IMR-90 (cell line): Measurements from ENCODE around the gene DUSP8. TPM values are rescaled to one million over a fixed set of nuclear protein-coding genes. Genes with fewer than 3 reads are reported as not detected.
"Not testable (repeated sequence)": the region's sequence is repeated elsewhere in the genome, so short reads cannot be mapped to it uniquely, and the experiment has no call there.

Experiments
- ATAC-seq: fragments of 200-7000 bp; cut with Tn5 transposase; 2 replicates; pipeline ENCODE4 v1.9.1; 2020; ENCODE audit warnings: low read depth, mild to moderate bottlenecking, moderate library complexity
- BruUV-seq: library from RNA; stranded (reverse); fragments of 400-500 nt; replicated peaks from 2 replicates; lab custom pipeline; 2021; lab: Mats Ljungman, UMichigan
- CTCF ChIA-PET: fragments of 300-600 bp; formaldehyde crosslinking; extraction: SDS; loops from one replicate; lab custom pipeline; 2021; ENCODE audit warnings: antibody characterized with exemption; lab: Yijun Ruan, JAX
- POLR2A ChIA-PET: fragments of 300-600 bp; sonication (Branson Sonifier 250); formaldehyde crosslinking; loops from one replicate; lab custom pipeline; 2022; ENCODE audit warnings: antibody characterized with exemption; ENCODE audit not compliant: unreplicated experiment; lab: Charles Lee
- DNase-seq: peaks from one replicate; pipeline ENCODE4 v3.0.0; 2013
- H2AFZ ChIP-seq: replicated peaks from 2 replicates; pipeline ENCODE3; 2013; ENCODE audit warnings: low read length, mild to moderate bottlenecking; ENCODE audit not compliant: poor library complexity
- H2AK5ac ChIP-seq: 2 replicates; pipeline ENCODE4 v1.6.1; 2013; ENCODE audit warnings: low read depth, low read length, inconsistent platforms
- H2AK9ac ChIP-seq: replicated peaks from 2 replicates; pipeline ENCODE3; 2013; ENCODE audit warnings: mild to moderate bottlenecking, low read depth, low read length, moderate library complexity; ENCODE audit not compliant: poor library complexity
- H2BK120ac ChIP-seq: 2 replicates; pipeline ENCODE4 v1.6.1; 2013; ENCODE audit warnings: low read depth, low read length, inconsistent platforms
- H2BK15ac ChIP-seq: 3 replicates; pipeline ENCODE4 v1.6.1; 2013; ENCODE audit warnings: low read depth, low read length, inconsistent platforms
- H2BK20ac ChIP-seq: 2 replicates; pipeline ENCODE4 v1.6.1; 2013; ENCODE audit warnings: low read depth, mild to moderate bottlenecking, inconsistent platforms, low read length, moderate library complexity
- H2BK5ac ChIP-seq: 2 replicates; pipeline ENCODE4 v1.6.1; 2013; ENCODE audit warnings: mild to moderate bottlenecking, low read depth, low read length, inconsistent platforms; ENCODE audit not compliant: poor library complexity, severe bottlenecking
- H3K14ac ChIP-seq: replicated peaks from 2 replicates; pipeline ENCODE4 v1.6.1; 2013; ENCODE audit warnings: low read depth, low read length, inconsistent platforms
- H3K18ac ChIP-seq: 2 replicates; pipeline ENCODE4 v1.6.1; 2013; ENCODE audit warnings: low read depth, low read length, control low read depth
- H3K23ac ChIP-seq: 2 replicates; pipeline ENCODE4 v1.6.1; 2013; ENCODE audit warnings: low read depth, low read length, inconsistent platforms
- H3K27ac ChIP-seq: 2 replicates; pipeline ENCODE4 v1.5.1; 2013; ENCODE audit warnings: mild to moderate bottlenecking, control low read depth, low read length; ENCODE audit not compliant: insufficient read depth
- H3K27me3 ChIP-seq: 2 replicates; pipeline ENCODE4 v1.6.1; 2013; ENCODE audit warnings: low read length; ENCODE audit not compliant: control insufficient read depth, insufficient read depth
- H3K36me3 ChIP-seq: 2 replicates; pipeline ENCODE4 v1.6.1; 2013; ENCODE audit warnings: low read length, mixed read lengths; ENCODE audit not compliant: control insufficient read depth, insufficient read depth
- H3K4ac ChIP-seq: 2 replicates; pipeline ENCODE4 v1.6.1; 2013; ENCODE audit warnings: low read depth, low read length, inconsistent platforms
- H3K4me1 ChIP-seq: 2 replicates; pipeline ENCODE4 v1.6.1; 2013; ENCODE audit warnings: low read length, mixed read lengths; ENCODE audit not compliant: control insufficient read depth, insufficient read depth
- H3K4me2 ChIP-seq: 2 replicates; pipeline ENCODE4 v1.6.1; 2013; ENCODE audit warnings: low read depth, mild to moderate bottlenecking, control low read depth, low read length, moderate library complexity
- H3K4me3 ChIP-seq: 2 replicates; pipeline ENCODE4 v1.5.1; 2013; ENCODE audit warnings: low read depth, mild to moderate bottlenecking, control low read depth, low read length, moderate library complexity; ENCODE audit not compliant: insufficient read depth
- H3K56ac ChIP-seq: 2 replicates; pipeline ENCODE4 v1.6.1; 2013; ENCODE audit warnings: low read length, inconsistent platforms; ENCODE audit not compliant: insufficient read depth; ENCODE audit errors: extremely low read depth
- H3K79me1 ChIP-seq, 2 experiments: 2 replicates each; pipeline ENCODE4 v1.6.1; 2013; ENCODE audit warnings: low read length in 2 of 2, inconsistent platforms in 1 of 2, low read depth in 1 of 2
- H3K9ac ChIP-seq: 2 replicates; pipeline ENCODE4 v1.6.1; 2013; ENCODE audit warnings: low read depth, low read length, control low read depth
- H3K9me1 ChIP-seq: 2 replicates; pipeline ENCODE4 v1.6.1; 2013; ENCODE audit warnings: low read length, inconsistent platforms; ENCODE audit not compliant: insufficient read depth
- H3K9me3 ChIP-seq: 2 replicates; pipeline ENCODE4 v1.6.1; 2013; ENCODE audit warnings: low read length; ENCODE audit not compliant: control insufficient read depth, insufficient read depth
- H4K20me1 ChIP-seq: 2 replicates; pipeline ENCODE4 v1.6.1; 2013; ENCODE audit warnings: low read length, inconsistent platforms; ENCODE audit not compliant: insufficient read depth
- H4K5ac ChIP-seq: 2 replicates; pipeline ENCODE4 v1.6.1; 2013; ENCODE audit warnings: mild to moderate bottlenecking, low read depth, low read length, control low read depth
- H4K8ac ChIP-seq, 2 experiments: 2 replicates each; pipeline ENCODE4 v1.6.1; 2013; ENCODE audit warnings: low read depth in 2 of 2, low read length in 2 of 2, control low read depth in 1 of 2, inconsistent platforms in 1 of 2
- H4K91ac ChIP-seq: 2 replicates; pipeline ENCODE4 v1.6.1; 2013; ENCODE audit warnings: low read depth, low read length, inconsistent platforms; ENCODE audit not compliant: insufficient read depth
- BHLHE40 ChIP-seq: fragments of 150-350 bp; IDR thresholded peaks from 2 replicates; pipeline ENCODE4 v1.6.1; 2016; ENCODE audit warnings: mild to moderate bottlenecking, low read depth, low read length
- FOS ChIP-seq: fragments of 150-350 bp; IDR thresholded peaks from 2 replicates; pipeline ENCODE4 v1.6.1; 2016; ENCODE audit warnings: low read depth, low read length
- MAFK ChIP-seq: IDR thresholded peaks from 2 replicates; pipeline ENCODE4 v1.6.1; 2012; ENCODE audit warnings: low read depth, low read length, improper control_type of control experiment
- MXI1 ChIP-seq: IDR thresholded peaks from 2 replicates; pipeline ENCODE4 v1.6.1; 2012; ENCODE audit warnings: low read depth, mild to moderate bottlenecking, low read length, moderate library complexity, borderline replicate concordance
- RAD21 ChIP-seq: IDR thresholded peaks from 2 replicates; pipeline ENCODE4 v1.6.1; 2012; ENCODE audit warnings: low read length, improper control_type of control experiment
- SMC3 ChIP-seq: fragments of 150-350 bp; IDR thresholded peaks from 2 replicates; pipeline ENCODE4 v1.6.1; 2016; ENCODE audit warnings: low read depth, mild to moderate bottlenecking, antibody characterized with exemption, low read length, moderate library complexity
- WGBS, 2 experiments: methylation state at CpG; one replicate each; pipeline versions ENCODE4 v1.1.5 to v1.1.7; 2013; ENCODE audit warnings: missing lambda C conversion rate in 2 of 2; ENCODE audit not compliant: insufficient read length in 1 of 2; ENCODE audit errors: extremely low coverage in 2 of 2; 5-methylcytosine and 5-hydroxymethylcytosine counted together
- dilution Hi-C: fragments of 300-500 bp; cut with HindIII; formaldehyde crosslinking; loops from one replicate; pipeline ENCODE4 v1.14.3; 2018; ENCODE audit warnings: low sequenced_read_pairs; ENCODE audit not compliant: unreplicated experiment
- in situ Hi-C: fragments of 300-500 bp; cut with MboI; formaldehyde crosslinking; loops from 3 replicates; pipeline ENCODE4 v1.14.3; 2019; ENCODE audit warnings: low sequenced_read_pairs, inconsistent platforms, mixed read lengths
- intact Hi-C: fragments of 100-400 bp; cut with micrococcal nuclease; formaldehyde crosslinking; loops from 2 replicates; pipeline ENCODE4 v1.10.0; 2022
- polyA plus RNA-seq, 3 experiments: library from polyadenylated mRNA; depleted of rRNA; stranded (reverse); fragments of >200 nt; gene quantifications; 2 replicates each; pipeline ENCODE4 v1.2.3, GENCODE V29; 2012; ENCODE audit warnings: low replicate concordance in 1 of 3
- total RNA-seq: library from RNA; depleted of rRNA; stranded (reverse); fragments of >200 nt; gene quantifications from 2 replicates; pipeline ENCODE4 v1.2.3, GENCODE V29; 2012

The DUSP8 gene
- total and polyA plus RNA-seq, 2 of the 4 experiments (the other 2 are of a cell fraction), result 0.72 to 4.2 TPM

DNA sequence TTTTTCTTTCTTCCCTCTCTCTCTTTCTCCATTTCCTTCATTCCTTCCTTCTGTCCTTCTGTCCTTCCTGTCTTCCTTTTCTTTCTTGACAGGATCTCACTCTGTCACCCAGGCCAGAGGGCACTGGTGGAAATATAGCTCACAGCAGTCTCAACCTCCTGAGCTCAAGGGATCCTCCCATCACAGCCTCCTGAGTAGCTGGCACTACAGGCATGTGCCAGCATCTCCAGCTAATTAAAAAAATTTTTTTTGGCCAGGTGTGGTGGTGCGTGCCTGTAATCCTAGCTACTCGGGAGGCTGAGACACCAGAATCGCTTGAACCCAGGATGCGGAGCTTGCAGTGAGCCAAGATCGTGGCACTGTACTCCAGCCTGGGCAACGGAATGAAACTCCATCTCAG lies 4.8 kb upstream of the DUSP8 start:
- H4K5ac ChIP-seq, result no peak overlapping the region
- dilution Hi-C loops (no loop called here), in situ Hi-C loops (no loop called here), intact Hi-C loops (no loop called here)
- H3K4me1 ChIP-seq, result no peaks in the 10 kb centered on the region
- no TSS peak for BruUV-seq
- ChIA-PET CTCF (interaction anchor here (1.1 kb wide), 1 partner anchor 13 kb away, joined by 3 read pairs; no protein-coding TSS in a partner anchor), POLR2A (no interaction called here)
- no peak overlapping the region for H2AK9ac ChIP-seq
- H3K4me3 ChIP-seq, result no peak overlapping the region
- no peak overlapping the region for H2BK120ac ChIP-seq
- H2BK5ac ChIP-seq, result no peak overlapping the region
- 90% methylated on average over 2 of the region's 6 CpGs; no CpG with 5 or more reads in 1 of the 2 experiments for WGBS, 2 experiments
- no peak overlapping the region for H3K23ac ChIP-seq
- no peak overlapping the region for H3K56ac ChIP-seq
- peaks cover 31% of the 10 kb centered on the region for H3K27me3 ChIP-seq
- peaks cover 8% of the 10 kb centered on the region for H3K9me3 ChIP-seq
- no peak overlapping the region for H3K18ac ChIP-seq
- H3K9me1 ChIP-seq, result no peaks in the 10 kb centered on the region
- no peak overlapping the region for H4K91ac ChIP-seq
- no peak overlapping the region for H3K14ac ChIP-seq
- no peak overlapping the region for H4K8ac ChIP-seq
- DNase-seq (no peak), ATAC-seq (no peak)
- no peak overlapping the region for H3K4me2 ChIP-seq
- no peak overlapping the region for H2AFZ ChIP-seq
- H2BK20ac ChIP-seq, result no peak overlapping the region
- TF ChIP-seq MXI1 (no peak), FOS (no peak), RAD21 (no peak), BHLHE40 (no peak), SMC3 (no peak), MAFK (no peak)
- no peaks in the 10 kb centered on the region for H3K79me1 ChIP-seq
- H2AK5ac ChIP-seq, result no peak overlapping the region
- no peaks in the 10 kb centered on the region for H3K36me3 ChIP-seq
- H4K20me1 ChIP-seq, result peaks cover 11% of the 10 kb centered on the region; the same call in 1 of the 2 replicates
- H2BK15ac ChIP-seq, result no peak overlapping the region
- no peak overlapping the region for H3K9ac ChIP-seq
- H3K4ac ChIP-seq, result no peak overlapping the region
- no peak overlapping the region for H3K27ac ChIP-seq

DNA sequence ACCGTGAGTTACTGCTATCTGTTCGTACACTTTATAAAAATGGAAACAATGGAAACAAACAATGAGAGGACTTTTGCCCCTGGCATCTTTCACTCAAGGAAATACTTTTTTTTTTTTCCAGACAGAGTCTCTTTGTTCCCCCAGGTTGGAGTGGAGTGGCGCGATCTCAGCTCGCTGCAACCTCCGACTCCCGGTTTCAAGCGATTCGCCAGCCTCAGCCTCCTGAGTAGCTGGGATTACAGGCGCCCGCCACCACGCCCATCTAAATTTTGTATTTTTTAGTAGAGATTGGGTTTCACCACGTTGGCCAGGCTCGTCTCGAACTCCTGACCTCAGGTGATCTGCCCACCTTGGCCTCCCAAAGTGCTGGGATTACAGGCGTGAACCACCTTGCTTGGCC lies 3.7 kb upstream of the DUSP8 start:
- H2BK20ac ChIP-seq, H2BK5ac ChIP-seq, H4K91ac ChIP-seq, H3K4me3 ChIP-seq, H4K5ac ChIP-seq, H3K14ac ChIP-seq, H2BK120ac ChIP-seq, intact Hi-C loops, in situ Hi-C loops, H3K56ac ChIP-seq, H3K4me2 ChIP-seq, H3K9ac ChIP-seq, DNase-seq, H2AK5ac ChIP-seq, H3K4me1 ChIP-seq, H3K23ac ChIP-seq, H2BK15ac ChIP-seq, H2AK9ac ChIP-seq, H4K8ac ChIP-seq, BruUV-seq, H3K36me3 ChIP-seq, H3K79me1 ChIP-seq, dilution Hi-C loops, H3K18ac ChIP-seq, H3K27ac ChIP-seq, H3K9me3 ChIP-seq, H2AFZ ChIP-seq, H3K4ac ChIP-seq, H3K9me1 ChIP-seq, POLR2A ChIA-PET, ATAC-seq: not testable (repeated sequence)
- WGBS, 2 experiments, result 50% methylated on average over 1 of the region's 16 CpGs; no CpG with 5 or more reads in 1 of the 2 experiments
- Histone ChIP-seq H4K20me1 (peaks cover 14% of the 10 kb centered on the region), H3K27me3 (peaks cover 31% of the 10 kb centered on the region)
- CTCF ChIA-PET, result interaction anchor here (1.5 to 4.4 kb wide), 2 partner anchors 18 to 30 kb away, joined by 7 to 30 read pairs; no protein-coding TSS in a partner anchor
